Hepatocyte (in vitro differentiated cells): ENCODE results near the gene RND3.

ENCODE experiments used
- EZH2 ChIP-seq: fragments of 200-600 bp; sonication (generic); IDR thresholded peaks from 2 replicates; pipeline ENCODE4 v1.6.1; 2016; ENCODE audit warnings: antibody characterized with exemption, mild to moderate bottlenecking, borderline replicate concordance
- EZH2phosphoT487 ChIP-seq: fragments of 200-600 bp; sonication (generic); IDR thresholded peaks from one replicate; pipeline ENCODE4 v1.6.1; 2018; ENCODE audit warnings: antibody characterized with exemption, mild to moderate bottlenecking, low read depth, moderate library complexity; ENCODE audit not compliant: unreplicated experiment, severe bottlenecking
- TF ChIP-seq, protein P1 (sequence below): fragments of 200-600 bp; sonication (generic); IDR thresholded peaks from 2 replicates; pipeline ENCODE4 v1.5.1; 2016; ENCODE audit warnings: antibody characterized with exemption, mild to moderate bottlenecking; ENCODE audit not compliant: poor library complexity

GRCh38 chr2:150487537-150488429 lies at the start of gene RND3:
- TF ChIP-seq, protein P1, sequence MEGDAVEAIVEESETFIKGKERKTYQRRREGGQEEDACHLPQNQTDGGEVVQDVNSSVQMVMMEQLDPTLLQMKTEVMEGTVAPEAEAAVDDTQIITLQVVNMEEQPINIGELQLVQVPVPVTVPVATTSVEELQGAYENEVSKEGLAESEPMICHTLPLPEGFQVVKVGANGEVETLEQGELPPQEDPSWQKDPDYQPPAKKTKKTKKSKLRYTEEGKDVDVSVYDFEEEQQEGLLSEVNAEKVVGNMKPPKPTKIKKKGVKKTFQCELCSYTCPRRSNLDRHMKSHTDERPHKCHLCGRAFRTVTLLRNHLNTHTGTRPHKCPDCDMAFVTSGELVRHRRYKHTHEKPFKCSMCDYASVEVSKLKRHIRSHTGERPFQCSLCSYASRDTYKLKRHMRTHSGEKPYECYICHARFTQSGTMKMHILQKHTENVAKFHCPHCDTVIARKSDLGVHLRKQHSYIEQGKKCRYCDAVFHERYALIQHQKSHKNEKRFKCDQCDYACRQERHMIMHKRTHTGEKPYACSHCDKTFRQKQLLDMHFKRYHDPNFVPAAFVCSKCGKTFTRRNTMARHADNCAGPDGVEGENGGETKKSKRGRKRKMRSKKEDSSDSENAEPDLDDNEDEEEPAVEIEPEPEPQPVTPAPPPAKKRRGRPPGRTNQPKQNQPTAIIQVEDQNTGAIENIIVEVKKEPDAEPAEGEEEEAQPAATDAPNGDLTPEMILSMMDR: peak; percentile 91
- TF ChIP-seq EZH2 (no peak), EZH2phosphoT487 (no peak)
